Suprapubic skin (tissue), 4 donors: ENCODE results near the gene ELOVL4. TPM values are rescaled to one million over a fixed set of nuclear protein-coding genes. Genes with fewer than 3 reads are reported as not detected.

Source experiments
- DNase-seq, 2 donors: peaks; one replicate each; pipeline ENCODE4 v3.0.0-alpha.2; 2019; ENCODE audit warnings: low spot score in 2 of 2
- H3K27ac ChIP-seq: fragments of 200-600 bp; sonication (generic); one replicate; pipeline ENCODE4 v1.5.1; 2019
- H3K27me3 ChIP-seq: fragments of 200-600 bp; sonication (generic); one replicate; pipeline ENCODE4 v1.5.1; 2019
- H3K36me3 ChIP-seq: fragments of 200-600 bp; sonication (generic); one replicate; pipeline ENCODE4 v1.5.1; 2019
- H3K4me1 ChIP-seq: fragments of 200-600 bp; sonication (generic); one replicate; pipeline ENCODE4 v1.5.1; 2019
- H3K4me3 ChIP-seq: fragments of 200-600 bp; sonication (generic); one replicate; pipeline ENCODE4 v1.5.1; 2019; ENCODE audit warnings: mild to moderate bottlenecking
- H3K9me3 ChIP-seq: fragments of 200-600 bp; sonication (generic); one replicate; pipeline ENCODE4 v1.5.1; 2019
- CTCF ChIP-seq, 2 donors: fragments of 200-600 bp in 1 of 2; fragments of 450-650 bp in 1 of 2; sonication (generic) in 1 of 2; IDR thresholded peaks; one replicate each; pipeline ENCODE4 v1.5.1; 2016 to 2019; ENCODE audit warnings: antibody characterized with exemption in 2 of 2, mild to moderate bottlenecking in 1 of 2, moderate library complexity in 1 of 2
- POLR2A ChIP-seq, 2 donors: fragments of 450-650 bp; IDR thresholded peaks; one replicate each; pipeline ENCODE4 v1.6.1; 2017; ENCODE audit warnings: antibody characterized with exemption in 2 of 2, mild to moderate bottlenecking in 2 of 2, moderate library complexity in 2 of 2
- WGBS: methylation state at CpG from one replicate; pipeline ENCODE4 v1.1.5; 2018; 5-methylcytosine and 5-hydroxymethylcytosine counted together
- total RNA-seq, 4 donors: library from RNA; depleted of rRNA; stranded (reverse); fragments of >200 nt; gene quantifications; one replicate each; pipeline ENCODE4 v1.1.0, GENCODE V29; 2016

ELOVL4 gene
- total RNA-seq, 4 donors from 2014 or later: 8.7 to 111 (median 49.8) TPM

- H3K27me3 ChIP-seq: no peaks in the 10 kb centered on the region
- no peak for DNase-seq
- TF ChIP-seq CTCF (IDR thresholded peaks at IDR 0.05) (peak in 1 of 2 donors; percentile 29), POLR2A (IDR thresholded peaks at IDR 0.05) (no peak)
- H3K27ac ChIP-seq: no peak overlapping the region
- H3K36me3 ChIP-seq: no peaks in the 10 kb centered on the region
- H3K4me1 ChIP-seq: peaks cover 14% of the 10 kb centered on the region
- WGBS: 19% methylated on average over 12 of the region's 12 CpGs
- H3K4me3 ChIP-seq: no peak overlapping the region
- H3K9me3 ChIP-seq: no peaks in the 10 kb centered on the region
Observed at GRCh38 chr6:79868098-79868722, 79.1 kb downstream of the ELOVL4 start.

Other genes with a start within 250 kb of the ELOVL4 start
- 1 to 10 TPM; 2.2 to 6.1 (median 4.3) TPM for gene TTK, start 57.1 kb upstream of the ELOVL4 start, total RNA-seq
- 10 to 100 TPM; 10.5 to 17.2 (median 14.1) TPM for gene BCKDHB, start 159.1 kb upstream of the ELOVL4 start, total RNA-seq